ENCODE data around the gene CCDC171.

DNA sequence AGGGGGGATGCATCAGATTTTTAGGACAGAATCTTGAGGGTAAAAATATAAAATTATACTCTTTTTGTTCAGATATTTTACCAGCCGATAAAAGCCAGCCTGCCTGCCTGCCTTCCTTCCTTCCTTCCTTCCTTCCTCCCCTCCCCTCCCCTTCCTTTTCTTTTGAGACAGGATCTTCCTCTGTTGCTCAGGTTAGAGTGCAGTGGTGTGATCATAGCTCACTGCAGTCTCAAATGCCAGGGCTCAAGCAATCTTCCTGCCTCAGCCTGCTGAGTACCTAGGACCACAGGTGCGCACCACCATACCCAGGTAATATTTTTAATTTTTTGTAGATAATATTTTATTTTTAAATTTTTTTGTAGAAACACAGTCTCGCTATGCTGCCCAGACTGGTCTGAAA is 330.0 kb downstream of the CCDC171 start:
- TF ChIP-seq, protein P1, sequence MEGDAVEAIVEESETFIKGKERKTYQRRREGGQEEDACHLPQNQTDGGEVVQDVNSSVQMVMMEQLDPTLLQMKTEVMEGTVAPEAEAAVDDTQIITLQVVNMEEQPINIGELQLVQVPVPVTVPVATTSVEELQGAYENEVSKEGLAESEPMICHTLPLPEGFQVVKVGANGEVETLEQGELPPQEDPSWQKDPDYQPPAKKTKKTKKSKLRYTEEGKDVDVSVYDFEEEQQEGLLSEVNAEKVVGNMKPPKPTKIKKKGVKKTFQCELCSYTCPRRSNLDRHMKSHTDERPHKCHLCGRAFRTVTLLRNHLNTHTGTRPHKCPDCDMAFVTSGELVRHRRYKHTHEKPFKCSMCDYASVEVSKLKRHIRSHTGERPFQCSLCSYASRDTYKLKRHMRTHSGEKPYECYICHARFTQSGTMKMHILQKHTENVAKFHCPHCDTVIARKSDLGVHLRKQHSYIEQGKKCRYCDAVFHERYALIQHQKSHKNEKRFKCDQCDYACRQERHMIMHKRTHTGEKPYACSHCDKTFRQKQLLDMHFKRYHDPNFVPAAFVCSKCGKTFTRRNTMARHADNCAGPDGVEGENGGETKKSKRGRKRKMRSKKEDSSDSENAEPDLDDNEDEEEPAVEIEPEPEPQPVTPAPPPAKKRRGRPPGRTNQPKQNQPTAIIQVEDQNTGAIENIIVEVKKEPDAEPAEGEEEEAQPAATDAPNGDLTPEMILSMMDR (IDR thresholded peaks at IDR 0.05) = no peak
- no peak for TF ChIP-seq POLR2A (IDR thresholded peaks at IDR 0.05)
- TF ChIP-seq EP300 (IDR thresholded peaks at IDR 0.05) = no peak
